Ishikawa (cell line): ENCODE measurements around the gene BUD31.
A peak's percentile ranks its signal among the peaks of the same experiment; 100 is the strongest.

Experiments used
- CEBPB ChIP-seq: IDR thresholded peaks from 2 replicates; pipeline ENCODE4 v1.6.1; 2012
- CREB1 ChIP-seq: IDR thresholded peaks from 2 replicates; pipeline ENCODE4 v1.6.1; 2012; ENCODE audit warnings: low read depth
- EGR1 ChIP-seq: IDR thresholded peaks from 2 replicates; pipeline ENCODE4 v1.6.1; 2012
- EP300 ChIP-seq: IDR thresholded peaks from 2 replicates; pipeline ENCODE4 v1.6.1; 2012; ENCODE audit warnings: borderline replicate concordance
- FOXM1 ChIP-seq: IDR thresholded peaks from 2 replicates; pipeline ENCODE4 v1.6.1; 2012; ENCODE audit warnings: low read depth, borderline replicate concordance
- MAX ChIP-seq: IDR thresholded peaks from 2 replicates; pipeline ENCODE4 v1.6.1; 2012
- NFIC ChIP-seq: IDR thresholded peaks from 2 replicates; pipeline ENCODE4 v1.6.1; 2012
- RAD21 ChIP-seq: IDR thresholded peaks from 2 replicates; pipeline ENCODE4 v1.6.1; 2012; ENCODE audit warnings: low read depth
- REST ChIP-seq: IDR thresholded peaks from 2 replicates; pipeline ENCODE4 v1.6.1; 2012; ENCODE audit warnings: low read depth, mild to moderate bottlenecking
- TAF1 ChIP-seq: IDR thresholded peaks from 2 replicates; pipeline ENCODE4 v1.6.1; 2012; ENCODE audit warnings: low read depth, mild to moderate bottlenecking
- TCF12 ChIP-seq: IDR thresholded peaks from 2 replicates; pipeline ENCODE4 v1.6.1; 2012; ENCODE audit warnings: low read depth
- TEAD4 ChIP-seq: IDR thresholded peaks from 2 replicates; pipeline ENCODE4 v1.6.1; 2012
- USF1 ChIP-seq: IDR thresholded peaks from 2 replicates; pipeline ENCODE4 v1.6.1; 2012
- YY1 ChIP-seq: IDR thresholded peaks from 2 replicates; pipeline ENCODE4 v1.6.1; 2012; ENCODE audit warnings: low read depth
- ZBTB7A ChIP-seq: IDR thresholded peaks from 2 replicates; pipeline ENCODE4 v1.6.1; 2012; ENCODE audit warnings: low read depth

The BUD31 gene

GRCh38 chr7:99374111-99375064 is 34.4 kb upstream of the BUD31 start, which contains the start of gene ARPC1B:
Gene ARPC1B, plus strand, starts transcription at chr7:99374730. Its CDS starts 10,985 bp downstream, at chr7:99385715.
- TF ChIP-seq FOXM1 (no peak), EP300 (no peak), ZBTB7A (peak; percentile 69), TEAD4 (no peak), USF1 (no peak), TAF1 (peak; percentile 52; the same call in 1 of the 2 replicates), TCF12 (no peak), CEBPB (no peak), YY1 (no peak), NFIC (no peak), MAX (no peak; the same call in 1 of the 2 replicates), RAD21 (no peak), CREB1 (no peak), EGR1 (peak; percentile 87), REST (no peak)

- TF ChIP-seq CEBPB (no peak), YY1 (no peak), EP300 (peak; percentile 31; the same call in 1 of the 2 replicates), FOXM1 (no peak), USF1 (0 out of 2 replicates have a peak, but pooled peaks have one; percentile 1), CREB1 (no peak), TEAD4 (no peak), EGR1 (no peak), TAF1 (no peak; the same call in 1 of the 2 replicates), MAX (no peak), ZBTB7A (peak; percentile 59; the same call in 1 of the 2 replicates), RAD21 (no peak), REST (no peak), TCF12 (peak; percentile 50; the same call in 1 of the 2 replicates), NFIC (peak; percentile 69; the same call in 1 of the 2 replicates)
Measured at GRCh38 chr7:99375070-99375807, 33.5 kb upstream of the BUD31 start.

GRCh38 chr7:99379043-99379577 is 29.7 kb upstream of the BUD31 start:
- TF ChIP-seq REST (no peak), TAF1 (no peak), TCF12 (no peak), USF1 (no peak), YY1 (no peak)
